22Rv1 (cell line): ENCODE results near the gene CCDC144A.
"Not testable (repeated sequence)": the region's sequence is repeated elsewhere in the genome, so short reads cannot be mapped to it uniquely, and the experiment has no call there.

Experiments used
- ZFX ChIP-seq: fragments of 450-650 bp; IDR thresholded peaks from 2 replicates; pipeline ENCODE4 v1.6.1; 2017; ENCODE audit warnings: antibody characterized with exemption, borderline replicate concordance
- TF ChIP-seq, protein P1 (sequence below): fragments of 450-650 bp; IDR thresholded peaks from 2 replicates; pipeline ENCODE4 v1.5.1; 2017; ENCODE audit warnings: mild to moderate bottlenecking

GRCh38 chr17:16666907-16667636, 23.0 kb upstream of the CCDC144A start:
- TF ChIP-seq, protein P1, sequence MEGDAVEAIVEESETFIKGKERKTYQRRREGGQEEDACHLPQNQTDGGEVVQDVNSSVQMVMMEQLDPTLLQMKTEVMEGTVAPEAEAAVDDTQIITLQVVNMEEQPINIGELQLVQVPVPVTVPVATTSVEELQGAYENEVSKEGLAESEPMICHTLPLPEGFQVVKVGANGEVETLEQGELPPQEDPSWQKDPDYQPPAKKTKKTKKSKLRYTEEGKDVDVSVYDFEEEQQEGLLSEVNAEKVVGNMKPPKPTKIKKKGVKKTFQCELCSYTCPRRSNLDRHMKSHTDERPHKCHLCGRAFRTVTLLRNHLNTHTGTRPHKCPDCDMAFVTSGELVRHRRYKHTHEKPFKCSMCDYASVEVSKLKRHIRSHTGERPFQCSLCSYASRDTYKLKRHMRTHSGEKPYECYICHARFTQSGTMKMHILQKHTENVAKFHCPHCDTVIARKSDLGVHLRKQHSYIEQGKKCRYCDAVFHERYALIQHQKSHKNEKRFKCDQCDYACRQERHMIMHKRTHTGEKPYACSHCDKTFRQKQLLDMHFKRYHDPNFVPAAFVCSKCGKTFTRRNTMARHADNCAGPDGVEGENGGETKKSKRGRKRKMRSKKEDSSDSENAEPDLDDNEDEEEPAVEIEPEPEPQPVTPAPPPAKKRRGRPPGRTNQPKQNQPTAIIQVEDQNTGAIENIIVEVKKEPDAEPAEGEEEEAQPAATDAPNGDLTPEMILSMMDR: not testable (repeated sequence)
- TF ChIP-seq ZFX: not testable (repeated sequence)
